GM23338 (cell line): ENCODE data around the gene GIGYF2.

ENCODE experiments used
- EZH2phosphoT487 ChIP-seq: fragments of 200-600 bp; sonication (generic); IDR thresholded peaks from one replicate; pipeline ENCODE4 v1.8.1; 2018; ENCODE audit warnings: antibody characterized with exemption; ENCODE audit not compliant: unreplicated experiment
- POLR2AphosphoS5 ChIP-seq: IDR thresholded peaks from 2 replicates; pipeline ENCODE4 v1.6.1; 2016; ENCODE audit warnings: antibody characterized with exemption, low read depth

DNA sequence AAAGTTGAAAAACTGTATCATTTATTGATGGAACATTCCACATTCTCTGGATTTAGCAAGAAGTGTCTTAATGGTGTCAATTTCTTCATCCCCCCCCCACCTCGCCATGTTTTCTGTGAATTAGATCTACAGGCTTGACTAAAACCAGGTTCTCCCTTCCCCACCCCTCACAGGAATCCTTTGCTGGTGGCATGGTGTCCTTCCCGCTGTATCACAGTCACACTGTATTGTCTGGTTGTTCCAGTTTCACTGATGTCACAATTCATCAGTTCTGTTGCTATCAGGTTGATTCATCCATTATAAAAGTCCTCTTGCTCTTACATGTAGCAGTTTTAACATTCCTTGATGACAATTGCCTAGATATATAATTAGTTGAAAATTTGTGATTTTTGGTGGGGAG is 166.9 kb downstream of the GIGYF2 start:
- TF ChIP-seq EZH2phosphoT487, result no peak
- no peak for TF ChIP-seq POLR2AphosphoS5
